H1 (cell line): ENCODE data around the gene DPP10. TPM values are rescaled to one million over a fixed set of nuclear protein-coding genes. Genes with fewer than 3 reads are reported as not detected.

Source experiments
- RBBP5 ChIP-seq: IDR thresholded peaks from 2 replicates; pipeline ENCODE4 v1.7.1; 2012; ENCODE audit warnings: low read depth, mild to moderate bottlenecking, inconsistent platforms, low read length, moderate library complexity, borderline replicate concordance
- polyA plus RNA-seq, 7 experiments: library from polyadenylated mRNA; depleted of rRNA in 3 of 7; stranded (reverse) in 5 of 7; unstranded in 2 of 7; fragments of >200 nt in 5 of 7; fragments of 200-250 nt in 2 of 7; gene quantifications; 1 replicate in 5 of 7; 2 replicates in 1 of 7; 4 replicates in 1 of 7; pipeline versions ENCODE4 v1.2.1 to v1.2.3, GENCODE V29; 2011 to 2013; ENCODE audit warnings: missing spikeins in 2 of 7, mixed read lengths in 2 of 7
- total RNA-seq: library from RNA; stranded (reverse); fragmentation: NEBNext Ultra II Directional; extraction: Animal tissue kit (Norgen Biotek cat#: 25700); gene quantifications from 2 replicates; pipeline ENCODE4 v1.2.1, GENCODE V29; 2021

The DPP10 gene
- total and polyA plus RNA-seq, 2 of the 8 experiments (the other 6 are each of a cell fraction or from before 2014, with no cell fraction given): 3.3 to 7.2 TPM

DNA sequence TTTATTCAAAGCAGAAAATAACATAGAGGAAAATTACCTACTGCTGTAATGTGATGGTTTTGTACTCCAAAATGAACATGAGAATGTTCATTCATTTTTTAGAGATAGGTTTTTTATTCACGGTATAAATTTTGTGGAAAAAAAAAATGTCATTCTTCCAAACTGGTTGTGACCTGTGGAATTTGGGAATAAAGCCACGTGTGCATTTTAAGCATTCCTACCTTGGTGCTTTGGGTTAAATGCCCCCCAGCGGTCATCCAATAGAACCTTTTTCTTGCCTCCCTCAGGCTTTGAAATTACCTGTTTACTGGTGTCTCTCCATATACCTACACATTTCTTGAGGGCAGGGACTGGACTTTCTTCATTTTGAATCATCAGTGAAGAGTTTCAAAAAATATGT, 740.7 kb downstream of the DPP10 start (continued):
- no peak for TF ChIP-seq RBBP5
